HEK293 (cell line): ENCODE data around the gene CYP2S1.
A peak's percentile ranks its signal among the peaks of the same experiment; 100 is the strongest.

ENCODE experiments used
- CTCF ChIA-PET: fragments of 350-600 bp; formaldehyde crosslinking; extraction: SDS; loops from one replicate; lab custom pipeline; 2021; ENCODE audit warnings: antibody characterized with exemption; lab: Yijun Ruan, JAX
- POLR2A ChIA-PET: fragments of 300-600 bp; formaldehyde crosslinking; extraction: SDS; loops from one replicate; lab custom pipeline; 2020; ENCODE audit warnings: antibody characterized with exemption, inconsistent platforms; lab: Yijun Ruan, JAX
- H3K27ac ChIP-seq: fragments of 200-500 bp; sonication (Bioruptor generic); 2 replicates; pipeline ENCODE4 v1.5.1; 2014; ENCODE audit warnings: low read depth, low read length, control low read depth, inconsistent platforms; ENCODE audit errors: extremely low read depth
- H3K36me3 ChIP-seq, 2 experiments: fragments of 200-500 bp in 1 of 2; sonication (Bioruptor generic) in 1 of 2; 1 replicate in 1 of 2; 2 replicates in 1 of 2; pipeline ENCODE4 v1.5.1; 2014 to 2017; ENCODE audit warnings: inconsistent platforms in 2 of 2, low read length in 2 of 2; ENCODE audit not compliant: control insufficient read depth in 2 of 2, insufficient read depth in 1 of 2
- H3K4me1 ChIP-seq: fragments of 200-500 bp; sonication (Bioruptor generic); 2 replicates; pipeline ENCODE4 v1.5.1; 2014; ENCODE audit warnings: mild to moderate bottlenecking, low read length, inconsistent platforms; ENCODE audit not compliant: control insufficient read depth, insufficient read depth
- H3K4me3 ChIP-seq: 2 replicates; pipeline ENCODE4 v1.5.1; 2011; ENCODE audit warnings: low read depth, mild to moderate bottlenecking, control low read depth, low read length, moderate library complexity
- H3K9me3 ChIP-seq: fragments of 200-500 bp; sonication (Bioruptor generic); 2 replicates; pipeline ENCODE4 v1.5.1; 2014; ENCODE audit warnings: low read depth, low read length, inconsistent platforms; ENCODE audit not compliant: control insufficient read depth, insufficient read depth
- CTCF ChIP-seq: fragments of 450-650 bp; formaldehyde crosslinking; IDR thresholded peaks from 2 replicates; pipeline ENCODE4 v1.5.1; 2016; ENCODE audit warnings: missing biosample characterization, missing genetic modification characterization
- EGR2 ChIP-seq: fragments of 450-650 bp; formaldehyde crosslinking; IDR thresholded peaks from 2 replicates; pipeline ENCODE4 v1.5.1; 2016; ENCODE audit warnings: low read depth, missing biosample characterization, missing genetic modification characterization
- GLIS1 ChIP-seq: fragments of 450-650 bp; formaldehyde crosslinking; IDR thresholded peaks from 2 replicates; pipeline ENCODE4 v1.5.1; 2016; ENCODE audit warnings: missing biosample characterization, missing genetic modification characterization
- PRDM10 ChIP-seq: fragments of 450-650 bp; formaldehyde crosslinking; IDR thresholded peaks from 2 replicates; pipeline ENCODE4 v1.5.1; 2016; ENCODE audit warnings: missing biosample characterization, missing genetic modification characterization
- ZBTB11 ChIP-seq: fragments of 450-650 bp; formaldehyde crosslinking; conservative IDR thresholded peaks from 2 replicates; pipeline ENCODE4 v1.5.1; 2016; ENCODE audit warnings: low read depth, missing biosample characterization, missing genetic modification characterization
- ZBTB20 ChIP-seq: fragments of 450-650 bp; formaldehyde crosslinking; IDR thresholded peaks from 2 replicates; pipeline ENCODE4 v1.5.1; 2016; ENCODE audit warnings: missing biosample characterization, missing genetic modification characterization
- ZIC2 ChIP-seq: fragments of 450-650 bp; formaldehyde crosslinking; IDR thresholded peaks from 2 replicates; pipeline ENCODE4 v1.5.1; 2016; ENCODE audit warnings: missing biosample characterization, missing genetic modification characterization
- ZNF133 ChIP-seq: fragments of 450-650 bp; formaldehyde crosslinking; IDR thresholded peaks from 2 replicates; pipeline ENCODE4 v1.5.1; 2016; ENCODE audit warnings: missing biosample characterization, missing genetic modification characterization
- ZNF248 ChIP-seq: fragments of 450-650 bp; formaldehyde crosslinking; IDR thresholded peaks from 2 replicates; pipeline ENCODE4 v1.5.1; 2017; ENCODE audit warnings: missing biosample characterization, missing genetic modification characterization
- ZNF266 ChIP-seq: fragments of 450-650 bp; formaldehyde crosslinking; IDR thresholded peaks from 2 replicates; pipeline ENCODE4 v1.5.1; 2016; ENCODE audit warnings: missing biosample characterization, missing genetic modification characterization, low read depth
- ZNF521 ChIP-seq: fragments of 450-650 bp; formaldehyde crosslinking; IDR thresholded peaks from 2 replicates; pipeline ENCODE4 v1.5.1; 2017; ENCODE audit warnings: missing biosample characterization, mild to moderate bottlenecking, missing genetic modification characterization
- ZNF571 ChIP-seq: fragments of 450-650 bp; formaldehyde crosslinking; IDR thresholded peaks from 2 replicates; pipeline ENCODE4 v1.5.0; 2017; ENCODE audit warnings: missing biosample characterization, missing genetic modification characterization
- ZNF768 ChIP-seq: fragments of 450-650 bp; formaldehyde crosslinking; IDR thresholded peaks from 2 replicates; pipeline ENCODE4 v1.5.1; 2018; ENCODE audit warnings: missing biosample characterization, mild to moderate bottlenecking, missing genetic modification characterization
- TF ChIP-seq, protein P1 (sequence below): fragments of 450-650 bp; formaldehyde crosslinking; IDR thresholded peaks from 2 replicates; pipeline ENCODE4 v1.5.1; 2016; ENCODE audit warnings: missing biosample characterization, missing genetic modification characterization, low read depth
- TF ChIP-seq, protein P2 (sequence below): fragments of 450-650 bp; formaldehyde crosslinking; IDR thresholded peaks from 2 replicates; pipeline ENCODE4 v1.5.1; 2017; ENCODE audit warnings: missing biosample characterization, missing genetic modification characterization

Gene CYP2S1

DNA sequence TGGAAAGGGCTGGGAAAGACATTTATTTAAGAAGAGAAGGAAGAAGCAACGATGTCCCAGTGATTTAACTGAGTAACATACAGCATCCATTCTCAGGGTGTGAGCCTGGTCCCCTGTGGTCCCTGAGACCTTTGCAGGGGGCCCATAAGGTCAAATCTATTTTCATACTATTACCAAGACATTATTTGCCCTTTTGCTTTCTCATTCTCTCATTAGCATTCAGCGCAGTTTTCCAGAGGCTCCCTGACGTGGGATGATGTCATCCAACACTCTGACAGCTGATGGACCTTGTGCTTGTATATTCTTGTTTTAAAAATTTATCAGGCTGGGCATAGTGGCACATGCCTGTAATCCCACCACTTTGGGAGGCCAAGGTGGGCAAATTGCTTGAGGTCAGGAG is 52.8 kb downstream of the CYP2S1 start:
- Histone ChIP-seq H3K4me1 (no peaks in the 10 kb centered on the region), H3K27ac (no peak overlapping the region), H3K36me3 (no peaks in the 10 kb centered on the region), H3K9me3 (no peaks in the 10 kb centered on the region), H3K4me3 (no peak overlapping the region)
- TF ChIP-seq ZNF571 (tag by site-specific recombination) (no peak), ZNF521 (tag by site-specific recombination) (no peak), ZNF266 (tag by site-specific recombination) (no peak), ZNF248 (tag by site-specific recombination) (no peak), GLIS1 (tag by site-specific recombination) (peak; percentile 27; the same call in 1 of the 2 replicates), ZNF768 (tag by site-specific recombination) (no peak), ZBTB20 (tag by site-specific recombination) (peak; percentile 15; the same call in 1 of the 2 replicates), ZIC2 (tag by site-specific recombination) (0 out of 2 replicates have a peak, but pooled peaks have one; percentile 9)
- TF ChIP-seq, protein P1, sequence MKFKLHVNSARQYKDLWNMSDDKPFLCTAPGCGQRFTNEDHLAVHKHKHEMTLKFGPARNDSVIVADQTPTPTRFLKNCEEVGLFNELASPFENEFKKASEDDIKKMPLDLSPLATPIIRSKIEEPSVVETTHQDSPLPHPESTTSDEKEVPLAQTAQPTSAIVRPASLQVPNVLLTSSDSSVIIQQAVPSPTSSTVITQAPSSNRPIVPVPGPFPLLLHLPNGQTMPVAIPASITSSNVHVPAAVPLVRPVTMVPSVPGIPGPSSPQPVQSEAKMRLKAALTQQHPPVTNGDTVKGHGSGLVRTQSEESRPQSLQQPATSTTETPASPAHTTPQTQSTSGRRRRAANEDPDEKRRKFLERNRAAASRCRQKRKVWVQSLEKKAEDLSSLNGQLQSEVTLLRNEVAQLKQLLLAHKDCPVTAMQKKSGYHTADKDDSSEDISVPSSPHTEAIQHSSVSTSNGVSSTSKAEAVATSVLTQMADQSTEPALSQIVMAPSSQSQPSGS (tag by site-specific recombination) = peak; percentile 55; the same call in 1 of the 2 replicates
- ChIA-PET CTCF (interaction anchor here (0.6 kb wide), 2 partner anchors 73 to 1541 kb away, joined by 3 read pairs; no protein-coding TSS in a partner anchor), POLR2A (no interaction called here)

DNA sequence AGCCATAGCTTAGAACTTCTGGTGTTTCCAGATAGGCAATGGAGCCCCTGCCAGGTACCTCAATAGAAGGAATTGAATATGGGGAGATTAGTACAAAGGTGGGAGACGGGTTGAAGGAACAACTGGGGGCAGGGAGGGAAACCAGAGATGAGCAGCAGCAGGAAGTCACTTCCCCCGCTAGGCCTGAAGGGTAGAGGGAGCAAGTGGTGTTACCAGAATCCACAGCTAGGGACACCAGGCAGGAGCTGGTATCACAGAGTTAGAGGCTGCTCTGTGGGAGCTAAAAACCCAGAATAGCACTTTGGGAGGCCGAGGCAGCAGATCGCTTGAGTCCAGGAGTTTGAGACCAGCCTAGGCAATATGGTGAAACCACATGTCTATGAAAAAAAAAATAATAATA is 55.9 kb downstream of the CYP2S1 start:
- H3K27ac ChIP-seq = no peak overlapping the region
- H3K9me3 ChIP-seq = no peaks in the 10 kb centered on the region
- ChIA-PET CTCF (interaction anchor here (1.0 to 2.9 kb wide), 5 partner anchors 9 to 200 kb away, joined by 3 to 15 read pairs (median 6); partner anchors contain the start of gene HNRNPUL1), POLR2A (interaction anchor here (0.7 to 1.0 kb wide), 3 partner anchors 14 to 25 kb away, joined by 3 to 4 read pairs (median 3); no protein-coding TSS in a partner anchor)
- H3K4me3 ChIP-seq = no peak overlapping the region
- H3K36me3 ChIP-seq = no peaks in the 10 kb centered on the region
- no peak for TF ChIP-seq ZNF133
- TF ChIP-seq CTCF = 0 out of 2 replicates have a peak, but pooled peaks have one; percentile 21
- H3K4me1 ChIP-seq = no peaks in the 10 kb centered on the region

- TF ChIP-seq, protein P2, sequence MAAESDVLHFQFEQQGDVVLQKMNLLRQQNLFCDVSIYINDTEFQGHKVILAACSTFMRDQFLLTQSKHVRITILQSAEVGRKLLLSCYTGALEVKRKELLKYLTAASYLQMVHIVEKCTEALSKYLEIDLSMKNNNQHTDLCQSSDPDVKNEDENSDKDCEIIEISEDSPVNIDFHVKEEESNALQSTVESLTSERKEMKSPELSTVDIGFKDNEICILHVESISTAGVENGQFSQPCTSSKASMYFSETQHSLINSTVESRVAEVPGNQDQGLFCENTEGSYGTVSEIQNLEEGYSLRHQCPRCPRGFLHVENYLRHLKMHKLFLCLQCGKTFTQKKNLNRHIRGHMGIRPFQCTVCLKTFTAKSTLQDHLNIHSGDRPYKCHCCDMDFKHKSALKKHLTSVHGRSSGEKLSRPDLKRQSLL (tag by site-specific recombination) = peak; percentile 16; the same call in 1 of the 2 replicates
- no peak for TF ChIP-seq GLIS1 (tag by site-specific recombination)
- peak; percentile 76 for TF ChIP-seq PRDM10 (tag by site-specific recombination)
- no peak for TF ChIP-seq EGR2 (tag by site-specific recombination)
- TF ChIP-seq ZBTB11 (tag by site-specific recombination) = peak; percentile 84
- CTCF ChIA-PET = interaction anchor here (0.9 to 2.9 kb wide), 5 partner anchors 11 to 123 kb away, joined by 3 to 15 read pairs (median 4); partner anchors contain the start of gene HNRNPUL1
- Histone ChIP-seq H3K4me1 (no peaks in the 10 kb centered on the region), H3K27ac (no peak overlapping the region), H3K9me3 (no peaks in the 10 kb centered on the region), H3K4me3 (no peak overlapping the region), H3K36me3 (no peaks in the 10 kb centered on the region)
- POLR2A ChIA-PET = interaction anchor here (0.6 to 0.9 kb wide), 3 partner anchors 13 to 24 kb away, joined by 3 read pairs; partner anchors contain the start of gene HNRNPUL1
Measured at GRCh38 chr19:41249707-41250423, 56.8 kb downstream of the CYP2S1 start.
